Gastroesophageal sphincter (tissue), 3 donors: ENCODE results near the gene PRR36.

ENCODE experiments used
- CTCF ChIP-seq, 4 experiments: fragments of 200-600 bp in 2 of 4; fragments of 450-650 bp in 2 of 4; sonication (generic) in 1 of 4; IDR thresholded peaks; one replicate each; pipeline ENCODE4 v1.5.1; 2017 to 2019; ENCODE audit warnings: antibody characterized with exemption in 4 of 4, mild to moderate bottlenecking in 2 of 4, moderate library complexity in 2 of 4
- EP300 ChIP-seq: sonication (generic); formaldehyde crosslinking; IDR thresholded peaks from one replicate; pipeline ENCODE4 v1.6.1; 2017; ENCODE audit warnings: antibody characterized with exemption, mild to moderate bottlenecking
- POLR2A ChIP-seq, 2 donors: fragments of 450-650 bp; IDR thresholded peaks; one replicate each; pipeline ENCODE4 v1.6.1; 2017; ENCODE audit warnings: antibody characterized with exemption in 2 of 2, mild to moderate bottlenecking in 2 of 2, moderate library complexity in 1 of 2
- POLR2AphosphoS5 ChIP-seq: sonication (generic); formaldehyde crosslinking; IDR thresholded peaks from one replicate; pipeline ENCODE4 v1.6.1; 2017; ENCODE audit warnings: antibody characterized with exemption

GRCh38 chr19:7844951-7845350, 29.2 kb downstream of the PRR36 start:
- no peak for TF ChIP-seq POLR2AphosphoS5
- no peak for TF ChIP-seq CTCF (IDR thresholded peaks at IDR 0.05)
- no peak for TF ChIP-seq POLR2A (IDR thresholded peaks at IDR 0.05)
- TF ChIP-seq EP300 = no peak
